Upper lobe of left lung (tissue), 6 donors: ENCODE measurements around the gene CYB5R2. TPM values are rescaled to one million over a fixed set of nuclear protein-coding genes. Genes with fewer than 3 reads are reported as not detected.

Experiments
- ATAC-seq, 2 donors: fragments of 200-7000 bp; cut with Tn5 transposase; one replicate each; pipeline ENCODE4 v1.9.1; 2022; ENCODE audit warnings: mild to moderate bottlenecking in 2 of 2, moderate library complexity in 2 of 2; ENCODE audit not compliant: low FRiP score in 2 of 2
- DNase-seq, 2 donors: peaks; one replicate each; pipeline ENCODE4 v3.0.0-alpha.2; 2019 to 2020
- H3K27ac ChIP-seq, 4 donors: fragments of 200-600 bp; sonication (generic); one replicate each; pipeline ENCODE4 v1.5.1; 2016 to 2019
- H3K27me3 ChIP-seq, 4 donors: fragments of 200-600 bp; sonication (generic); one replicate each; pipeline ENCODE4 v1.5.1; 2017 to 2019
- H3K36me3 ChIP-seq, 4 donors: fragments of 200-600 bp; sonication (generic); one replicate each; pipeline ENCODE4 v1.5.1; 2016 to 2019
- H3K4me1 ChIP-seq, 4 donors: fragments of 200-600 bp; sonication (generic); one replicate each; pipeline ENCODE4 v1.5.1; 2018 to 2019
- H3K4me3 ChIP-seq, 4 donors: fragments of 200-600 bp; sonication (generic); one replicate each; pipeline ENCODE4 v1.5.1; 2017 to 2019; ENCODE audit warnings: mild to moderate bottlenecking in 2 of 4, moderate library complexity in 1 of 4
- H3K9me3 ChIP-seq, 4 donors: fragments of 200-600 bp; sonication (generic); one replicate each; pipeline ENCODE4 v1.5.1; 2018 to 2019
- EP300 ChIP-seq, 4 donors: sonication (generic); formaldehyde crosslinking; IDR thresholded peaks; one replicate each; pipeline ENCODE4 v1.5.1; 2017; ENCODE audit warnings: antibody characterized with exemption in 4 of 4, control low read depth in 2 of 4
- POLR2A ChIP-seq, 4 donors: fragments of 450-650 bp; IDR thresholded peaks; one replicate each; pipeline ENCODE4 v1.5.1; 2016 to 2017; ENCODE audit warnings: antibody characterized with exemption in 4 of 4, mild to moderate bottlenecking in 2 of 4
- POLR2AphosphoS5 ChIP-seq, 2 donors: sonication (generic); formaldehyde crosslinking; IDR thresholded peaks; one replicate each; pipeline ENCODE4 v1.5.1; 2017; ENCODE audit warnings: antibody characterized with exemption in 2 of 2
- WGBS, 2 donors: methylation state at CpG; one replicate each; pipeline ENCODE4 v1.1.5; 2017 to 2018; 5-methylcytosine and 5-hydroxymethylcytosine counted together
- total RNA-seq, 6 donors: library from RNA; depleted of rRNA in 4 of 6; stranded (reverse); fragments of >200 nt in 4 of 6; gene quantifications; one replicate each; pipeline versions ENCODE4 v1.1.0 to v1.2.1, GENCODE V29; 2016 to 2021
- TF ChIP-seq, protein P1 (sequence below), 6 experiments: fragments of 450-650 bp in 4 of 6; fragments of 200-600 bp in 2 of 6; sonication (generic) in 2 of 6; IDR thresholded peaks; one replicate each; pipeline ENCODE4 v1.5.1; 2016 to 2019; ENCODE audit warnings: antibody characterized with exemption in 6 of 6
- donor health status: DM: no; HTN: no; CAD: no; lungs with moderate emphysema.
- donor health status: DM: no; HTN: yes; CAD: no; lungs with severe emphysema.

CYB5R2 gene
- total RNA-seq, 6 donors from 2014 or later: 8.3 to 58.7 (median 10.6) TPM

DNA sequence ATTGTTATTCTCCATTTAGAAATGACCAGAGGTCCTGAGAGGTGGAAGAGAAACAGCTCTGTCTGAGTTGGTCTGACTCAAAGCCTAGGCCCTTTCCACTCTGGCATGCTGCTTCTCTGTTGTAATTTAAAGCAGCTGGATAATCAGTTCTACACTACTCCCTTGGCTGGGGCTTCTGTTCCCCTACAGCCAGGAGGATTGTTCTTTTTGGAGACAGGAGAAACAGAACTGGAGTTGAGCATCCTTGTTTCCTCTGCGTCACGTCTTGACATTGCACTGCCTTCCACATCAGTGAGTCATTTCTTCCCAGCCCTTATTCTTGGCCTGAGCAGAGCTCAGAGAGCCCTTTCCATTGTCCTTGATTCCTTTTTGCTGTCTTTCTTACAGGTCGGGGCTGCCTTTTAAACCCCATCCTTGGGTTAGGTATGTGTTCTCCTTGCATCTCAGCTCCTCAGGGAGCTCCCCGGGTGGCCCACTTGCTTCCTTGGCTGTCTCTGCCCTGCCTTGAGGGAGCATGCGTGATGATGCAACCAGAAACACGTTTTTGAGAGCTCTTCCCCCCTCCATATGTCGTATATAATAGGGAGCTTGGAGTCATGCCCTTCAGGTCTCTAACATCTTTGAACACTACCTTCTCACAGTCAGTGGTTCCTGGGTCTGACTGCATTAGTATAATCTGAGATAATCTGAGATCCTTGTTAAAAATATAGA, 35.7 kb downstream of the CYB5R2 start:
- DNase-seq (no peak), ATAC-seq (peak; percentile 39 to 91)
- Histone ChIP-seq H3K27ac (peak overlapping the region in 1 of 4 donors; percentile 6), H3K4me1 (no peaks in the 10 kb centered on the region), H3K36me3 (peaks cover 4 to 67% (median 31%) of the 10 kb centered on the region in 4 donors), H3K9me3 (no peaks in the 10 kb centered on the region), H3K27me3 (no peaks in the 10 kb centered on the region), H3K4me3 (no peak overlapping the region)
- TF ChIP-seq POLR2AphosphoS5 (IDR thresholded peaks at IDR 0.05) (no peak), EP300 (IDR thresholded peaks at IDR 0.05) (no peak), POLR2A (IDR thresholded peaks at IDR 0.05) (no peak)
- WGBS, 2 donors: 73 to 74% methylated on average over 7 of the region's 7 CpGs

- Histone ChIP-seq H3K4me1 (no peaks in the 10 kb centered on the region), H3K27ac (no peak overlapping the region), H3K36me3 (peaks cover 4 to 67% (median 33%) of the 10 kb centered on the region in 4 donors), H3K27me3 (no peaks in the 10 kb centered on the region), H3K4me3 (no peak overlapping the region), H3K9me3 (no peaks in the 10 kb centered on the region)
- no peak for DNase-seq
- TF ChIP-seq POLR2A (IDR thresholded peaks at IDR 0.05): no peak
- TF ChIP-seq POLR2AphosphoS5 (IDR thresholded peaks at IDR 0.05): no peak
- TF ChIP-seq, protein P1, sequence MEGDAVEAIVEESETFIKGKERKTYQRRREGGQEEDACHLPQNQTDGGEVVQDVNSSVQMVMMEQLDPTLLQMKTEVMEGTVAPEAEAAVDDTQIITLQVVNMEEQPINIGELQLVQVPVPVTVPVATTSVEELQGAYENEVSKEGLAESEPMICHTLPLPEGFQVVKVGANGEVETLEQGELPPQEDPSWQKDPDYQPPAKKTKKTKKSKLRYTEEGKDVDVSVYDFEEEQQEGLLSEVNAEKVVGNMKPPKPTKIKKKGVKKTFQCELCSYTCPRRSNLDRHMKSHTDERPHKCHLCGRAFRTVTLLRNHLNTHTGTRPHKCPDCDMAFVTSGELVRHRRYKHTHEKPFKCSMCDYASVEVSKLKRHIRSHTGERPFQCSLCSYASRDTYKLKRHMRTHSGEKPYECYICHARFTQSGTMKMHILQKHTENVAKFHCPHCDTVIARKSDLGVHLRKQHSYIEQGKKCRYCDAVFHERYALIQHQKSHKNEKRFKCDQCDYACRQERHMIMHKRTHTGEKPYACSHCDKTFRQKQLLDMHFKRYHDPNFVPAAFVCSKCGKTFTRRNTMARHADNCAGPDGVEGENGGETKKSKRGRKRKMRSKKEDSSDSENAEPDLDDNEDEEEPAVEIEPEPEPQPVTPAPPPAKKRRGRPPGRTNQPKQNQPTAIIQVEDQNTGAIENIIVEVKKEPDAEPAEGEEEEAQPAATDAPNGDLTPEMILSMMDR (IDR thresholded peaks at IDR 0.05): no peak
- no peak for TF ChIP-seq EP300 (IDR thresholded peaks at IDR 0.05)
- 79 to 80% methylated on average over 6 of the region's 6 CpGs for WGBS, 2 donors
- no peak for ATAC-seq
Observed at GRCh38 chr11:7636350-7636749, 37.0 kb downstream of the CYB5R2 start.

DNA sequence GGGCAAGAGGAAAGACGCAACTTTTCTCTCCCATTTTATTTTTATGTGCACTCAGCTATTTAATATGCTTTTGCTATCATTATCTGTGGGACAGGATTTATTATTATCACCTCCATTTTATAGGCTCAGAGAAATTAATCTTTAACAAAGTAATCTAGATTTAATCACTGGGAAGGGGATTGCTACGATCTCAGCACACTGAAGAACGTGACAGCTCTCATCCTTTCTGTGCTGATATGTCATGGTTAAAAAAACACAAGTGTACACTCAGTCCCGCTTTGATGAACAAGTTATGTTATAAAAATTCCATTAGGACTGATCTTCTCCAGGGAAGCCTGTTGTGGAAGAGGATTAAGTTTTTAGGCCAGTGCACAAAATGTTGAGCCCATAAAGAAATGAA, 37.6 kb downstream of the CYB5R2 start:
- DNase-seq (no peak), ATAC-seq (no peak)
- Histone ChIP-seq H3K4me3 (no peak overlapping the region), H3K27me3 (no peaks in the 10 kb centered on the region), H3K27ac (no peak overlapping the region), H3K9me3 (no peaks in the 10 kb centered on the region), H3K4me1 (no peaks in the 10 kb centered on the region), H3K36me3 (peaks cover 4 to 67% (median 33%) of the 10 kb centered on the region in 4 donors)
- TF ChIP-seq POLR2AphosphoS5 (IDR thresholded peaks at IDR 0.05) (no peak), POLR2A (IDR thresholded peaks at IDR 0.05) (no peak), EP300 (IDR thresholded peaks at IDR 0.05) (no peak)
- TF ChIP-seq, protein P1 (IDR thresholded peaks at IDR 0.05): no peak
- 94% methylated on average over 4 of the region's 4 CpGs for WGBS, 2 donors

GRCh38 chr11:7635137-7635536, 38.2 kb downstream of the CYB5R2 start:
- Histone ChIP-seq H3K27me3 (no peaks in the 10 kb centered on the region), H3K4me3 (no peak overlapping the region), H3K4me1 (no peaks in the 10 kb centered on the region), H3K27ac (no peak overlapping the region), H3K36me3 (peaks cover 4 to 66% (median 33%) of the 10 kb centered on the region in 4 donors), H3K9me3 (no peaks in the 10 kb centered on the region)
- WGBS, 2 donors: 80 to 87% methylated on average over 3 to 4 of the region's 4 CpGs
- TF ChIP-seq EP300 (IDR thresholded peaks at IDR 0.05) (no peak), POLR2AphosphoS5 (IDR thresholded peaks at IDR 0.05) (no peak), POLR2A (IDR thresholded peaks at IDR 0.05) (no peak)
- TF ChIP-seq, protein P1 (IDR thresholded peaks at IDR 0.05): no peak
- DNase-seq (no peak), ATAC-seq (no peak)

- Histone ChIP-seq H3K36me3 (peaks cover 4 to 73% (median 42%) of the 10 kb centered on the region in 4 donors), H3K9me3 (no peaks in the 10 kb centered on the region), H3K4me3 (no peak overlapping the region), H3K27me3 (no peaks in the 10 kb centered on the region), H3K27ac (no peak overlapping the region), H3K4me1 (no peaks in the 10 kb centered on the region)
- ATAC-seq (no peak), DNase-seq (no peak)
- TF ChIP-seq EP300 (IDR thresholded peaks at IDR 0.05) (no peak), POLR2A (IDR thresholded peaks at IDR 0.05) (no peak), POLR2AphosphoS5 (IDR thresholded peaks at IDR 0.05) (no peak)
- TF ChIP-seq, protein P1 (IDR thresholded peaks at IDR 0.05): no peak
- WGBS, 2 donors: 76 to 80% methylated on average over 2 of the region's 2 CpGs
Observed at GRCh38 chr11:7632211-7632610, 41.1 kb downstream of the CYB5R2 start.
